ENCODE results near the gene CAMKK2. TPM values are rescaled to one million over a fixed set of nuclear protein-coding genes. Genes with fewer than 3 reads are reported as not detected.

CAMKK2 gene
- total and polyA plus RNA-seq, 9 of the 15 experiments (the other 6 are each of a cell fraction or from before 2014, with no cell fraction given) = 4.3 to 32.0 (median 18.2) TPM

DNA sequence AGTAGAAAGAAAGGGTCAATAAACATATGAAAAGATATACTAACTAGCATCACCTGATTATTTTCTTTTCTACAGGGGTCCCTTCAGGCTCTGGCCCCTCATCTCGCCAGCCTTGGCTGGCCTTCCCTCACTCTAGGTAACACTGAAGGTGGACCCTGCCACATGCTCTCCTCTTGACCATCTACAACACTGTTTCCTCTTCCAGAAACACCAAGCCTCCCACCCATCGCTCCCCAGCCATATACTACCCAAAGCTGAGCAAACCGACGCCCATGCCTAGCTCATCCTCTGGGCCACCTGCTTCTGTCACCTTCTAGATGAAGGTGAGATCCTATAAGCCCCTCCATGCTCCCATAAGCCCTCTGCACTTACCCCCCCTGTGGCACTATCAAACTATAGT, 40.9 kb upstream of the CAMKK2 start (continued):
- TF ChIP-seq, protein P1, sequence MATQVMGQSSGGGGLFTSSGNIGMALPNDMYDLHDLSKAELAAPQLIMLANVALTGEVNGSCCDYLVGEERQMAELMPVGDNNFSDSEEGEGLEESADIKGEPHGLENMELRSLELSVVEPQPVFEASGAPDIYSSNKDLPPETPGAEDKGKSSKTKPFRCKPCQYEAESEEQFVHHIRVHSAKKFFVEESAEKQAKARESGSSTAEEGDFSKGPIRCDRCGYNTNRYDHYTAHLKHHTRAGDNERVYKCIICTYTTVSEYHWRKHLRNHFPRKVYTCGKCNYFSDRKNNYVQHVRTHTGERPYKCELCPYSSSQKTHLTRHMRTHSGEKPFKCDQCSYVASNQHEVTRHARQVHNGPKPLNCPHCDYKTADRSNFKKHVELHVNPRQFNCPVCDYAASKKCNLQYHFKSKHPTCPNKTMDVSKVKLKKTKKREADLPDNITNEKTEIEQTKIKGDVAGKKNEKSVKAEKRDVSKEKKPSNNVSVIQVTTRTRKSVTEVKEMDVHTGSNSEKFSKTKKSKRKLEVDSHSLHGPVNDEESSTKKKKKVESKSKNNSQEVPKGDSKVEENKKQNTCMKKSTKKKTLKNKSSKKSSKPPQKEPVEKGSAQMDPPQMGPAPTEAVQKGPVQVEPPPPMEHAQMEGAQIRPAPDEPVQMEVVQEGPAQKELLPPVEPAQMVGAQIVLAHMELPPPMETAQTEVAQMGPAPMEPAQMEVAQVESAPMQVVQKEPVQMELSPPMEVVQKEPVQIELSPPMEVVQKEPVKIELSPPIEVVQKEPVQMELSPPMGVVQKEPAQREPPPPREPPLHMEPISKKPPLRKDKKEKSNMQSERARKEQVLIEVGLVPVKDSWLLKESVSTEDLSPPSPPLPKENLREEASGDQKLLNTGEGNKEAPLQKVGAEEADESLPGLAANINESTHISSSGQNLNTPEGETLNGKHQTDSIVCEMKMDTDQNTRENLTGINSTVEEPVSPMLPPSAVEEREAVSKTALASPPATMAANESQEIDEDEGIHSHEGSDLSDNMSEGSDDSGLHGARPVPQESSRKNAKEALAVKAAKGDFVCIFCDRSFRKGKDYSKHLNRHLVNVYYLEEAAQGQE (IDR thresholded peaks at IDR 0.05; ENCODE audit: borderline replicate concordance) = no peak
- TF ChIP-seq, protein P1 (CRISPR knock-in tag; IDR thresholded peaks at IDR 0.05; ENCODE audit: low read depth) = no peak
- no peak for TF ChIP-seq ZNF174 (CRISPR knock-in tag; IDR thresholded peaks at IDR 0.05)
- TF ChIP-seq RFX5 (IDR thresholded peaks at IDR 0.05; ENCODE audit: low read depth, low read length) = no peak
- TF ChIP-seq NFXL1 (CRISPR knock-in tag; IDR thresholded peaks at IDR 0.05) = no peak
- peak; percentile 45 for TF ChIP-seq POLR2A (conservative IDR thresholded peaks at IDR 0.05)
- TF ChIP-seq ZNF780A (CRISPR knock-in tag; IDR thresholded peaks at IDR 0.05) = no peak
- TF ChIP-seq, protein P2, sequence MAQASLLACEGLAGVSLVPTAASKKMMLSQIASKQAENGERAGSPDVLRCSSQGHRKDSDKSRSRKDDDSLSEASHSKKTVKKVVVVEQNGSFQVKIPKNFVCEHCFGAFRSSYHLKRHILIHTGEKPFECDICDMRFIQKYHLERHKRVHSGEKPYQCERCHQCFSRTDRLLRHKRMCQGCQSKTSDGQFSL (CRISPR knock-in tag; IDR thresholded peaks at IDR 0.05) = no peak
- TF ChIP-seq, protein P2 (tag; IDR thresholded peaks at IDR 0.05) = no peak
- no peak for TF ChIP-seq SREBF2 (CRISPR knock-in tag; IDR thresholded peaks at IDR 0.05)
- TF ChIP-seq SMAD4 (CRISPR knock-in tag; conservative IDR thresholded peaks at IDR 0.05) = no peak
- TF ChIP-seq POLR2B (IDR thresholded peaks at IDR 0.05; ENCODE audit: low read depth, partially characterized antibody) = peak; percentile 20
- TF ChIP-seq, protein P3, sequence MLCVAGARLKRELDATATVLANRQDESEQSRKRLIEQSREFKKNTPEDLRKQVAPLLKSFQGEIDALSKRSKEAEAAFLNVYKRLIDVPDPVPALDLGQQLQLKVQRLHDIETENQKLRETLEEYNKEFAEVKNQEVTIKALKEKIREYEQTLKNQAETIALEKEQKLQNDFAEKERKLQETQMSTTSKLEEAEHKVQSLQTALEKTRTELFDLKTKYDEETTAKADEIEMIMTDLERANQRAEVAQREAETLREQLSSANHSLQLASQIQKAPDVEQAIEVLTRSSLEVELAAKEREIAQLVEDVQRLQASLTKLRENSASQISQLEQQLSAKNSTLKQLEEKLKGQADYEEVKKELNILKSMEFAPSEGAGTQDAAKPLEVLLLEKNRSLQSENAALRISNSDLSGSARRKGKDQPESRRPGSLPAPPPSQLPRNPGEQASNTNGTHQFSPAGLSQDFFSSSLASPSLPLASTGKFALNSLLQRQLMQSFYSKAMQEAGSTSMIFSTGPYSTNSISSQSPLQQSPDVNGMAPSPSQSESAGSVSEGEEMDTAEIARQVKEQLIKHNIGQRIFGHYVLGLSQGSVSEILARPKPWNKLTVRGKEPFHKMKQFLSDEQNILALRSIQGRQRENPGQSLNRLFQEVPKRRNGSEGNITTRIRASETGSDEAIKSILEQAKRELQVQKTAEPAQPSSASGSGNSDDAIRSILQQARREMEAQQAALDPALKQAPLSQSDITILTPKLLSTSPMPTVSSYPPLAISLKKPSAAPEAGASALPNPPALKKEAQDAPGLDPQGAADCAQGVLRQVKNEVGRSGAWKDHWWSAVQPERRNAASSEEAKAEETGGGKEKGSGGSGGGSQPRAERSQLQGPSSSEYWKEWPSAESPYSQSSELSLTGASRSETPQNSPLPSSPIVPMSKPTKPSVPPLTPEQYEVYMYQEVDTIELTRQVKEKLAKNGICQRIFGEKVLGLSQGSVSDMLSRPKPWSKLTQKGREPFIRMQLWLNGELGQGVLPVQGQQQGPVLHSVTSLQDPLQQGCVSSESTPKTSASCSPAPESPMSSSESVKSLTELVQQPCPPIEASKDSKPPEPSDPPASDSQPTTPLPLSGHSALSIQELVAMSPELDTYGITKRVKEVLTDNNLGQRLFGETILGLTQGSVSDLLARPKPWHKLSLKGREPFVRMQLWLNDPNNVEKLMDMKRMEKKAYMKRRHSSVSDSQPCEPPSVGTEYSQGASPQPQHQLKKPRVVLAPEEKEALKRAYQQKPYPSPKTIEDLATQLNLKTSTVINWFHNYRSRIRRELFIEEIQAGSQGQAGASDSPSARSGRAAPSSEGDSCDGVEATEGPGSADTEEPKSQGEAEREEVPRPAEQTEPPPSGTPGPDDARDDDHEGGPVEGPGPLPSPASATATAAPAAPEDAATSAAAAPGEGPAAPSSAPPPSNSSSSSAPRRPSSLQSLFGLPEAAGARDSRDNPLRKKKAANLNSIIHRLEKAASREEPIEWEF (CRISPR knock-in tag; IDR thresholded peaks at IDR 0.05) = no peak
- TF ChIP-seq MCM3 (IDR thresholded peaks at IDR 0.05) = no peak
- TF ChIP-seq ZSCAN29 (IDR thresholded peaks at IDR 0.05) = no peak
- TF ChIP-seq MEF2D (tag; conservative IDR thresholded peaks at IDR 0.05; ENCODE audit: low read depth) = no peak
- TF ChIP-seq ZNF444 (CRISPR knock-in tag; IDR thresholded peaks at IDR 0.05) = no peak
- TF ChIP-seq HMG20A (CRISPR knock-in tag; conservative IDR thresholded peaks at IDR 0.05) = no peak

Measured in K562 (cell line).